ENCODE measurements around the gene TRDN. TPM values are rescaled to one million over a fixed set of nuclear protein-coding genes. Genes with fewer than 3 reads are reported as not detected.
"Not testable (repeated sequence)": the region's sequence is repeated elsewhere in the genome, so short reads cannot be mapped to it uniquely, and the experiment has no call there.

The TRDN gene
- total RNA-seq, 1 donor from 2014 or later = not detected

DNA sequence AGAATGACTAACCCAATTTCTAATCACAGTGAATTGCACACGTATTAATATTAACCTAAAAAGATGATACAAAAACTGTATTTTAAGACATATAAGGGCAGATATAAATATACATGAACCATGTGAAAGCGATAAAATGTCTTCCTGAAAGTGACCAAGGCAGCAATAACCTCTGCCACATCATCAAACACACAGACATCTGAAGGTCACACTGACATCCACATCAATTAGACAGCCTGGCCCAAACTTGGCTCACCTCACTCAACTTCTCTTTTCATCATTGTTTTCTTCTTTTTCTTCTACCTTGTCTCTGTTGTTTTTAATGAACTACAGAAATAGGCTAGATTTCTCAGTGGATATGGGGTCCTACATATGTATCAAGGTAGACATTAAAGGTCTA, 128.5 kb downstream of the TRDN start:
- intact Hi-C loops (cut with micrococcal nuclease) = no loop called here

DNA sequence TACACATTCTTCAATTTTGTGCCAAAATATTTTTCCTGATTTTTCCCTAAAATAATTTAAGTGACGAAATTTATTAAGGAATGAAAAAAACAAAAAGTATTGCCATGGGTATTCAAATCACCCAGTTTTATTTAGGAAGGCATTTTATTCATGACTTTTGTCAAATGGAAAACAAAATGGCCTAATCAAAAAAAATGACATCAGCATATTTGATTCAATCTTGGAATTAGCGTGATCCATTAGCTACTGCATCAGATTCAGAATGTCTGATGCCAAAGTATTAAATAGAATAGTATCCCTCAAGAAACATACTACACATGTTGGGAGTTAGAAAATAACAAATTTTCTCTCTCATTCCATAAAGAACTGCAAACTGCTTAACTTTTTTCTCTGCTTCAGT, 129.2 kb downstream of the TRDN start:
- intact Hi-C loops (cut with micrococcal nuclease) = no loop called here

DNA sequence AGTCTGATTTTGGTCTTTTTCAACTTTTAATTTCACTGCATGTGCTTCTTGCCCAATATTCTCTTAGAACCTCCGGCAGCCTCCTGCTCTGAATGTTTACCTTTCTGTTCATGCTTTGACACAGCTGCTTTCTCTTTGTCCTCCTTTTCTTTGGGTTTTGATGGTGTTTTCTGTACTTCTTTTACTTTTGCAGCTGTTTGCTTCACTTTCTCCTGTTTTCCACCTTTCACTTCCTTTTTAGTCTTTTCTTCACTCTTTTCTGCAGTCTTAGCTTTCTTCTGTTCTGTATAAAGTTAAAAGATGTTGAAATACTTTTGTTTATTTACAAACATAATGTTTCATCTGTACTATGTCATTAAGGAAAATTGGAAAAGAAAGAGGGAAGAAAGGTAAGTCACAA, 133.1 kb downstream of the TRDN start:
- intact Hi-C loops (cut with micrococcal nuclease) = no loop called here

DNA sequence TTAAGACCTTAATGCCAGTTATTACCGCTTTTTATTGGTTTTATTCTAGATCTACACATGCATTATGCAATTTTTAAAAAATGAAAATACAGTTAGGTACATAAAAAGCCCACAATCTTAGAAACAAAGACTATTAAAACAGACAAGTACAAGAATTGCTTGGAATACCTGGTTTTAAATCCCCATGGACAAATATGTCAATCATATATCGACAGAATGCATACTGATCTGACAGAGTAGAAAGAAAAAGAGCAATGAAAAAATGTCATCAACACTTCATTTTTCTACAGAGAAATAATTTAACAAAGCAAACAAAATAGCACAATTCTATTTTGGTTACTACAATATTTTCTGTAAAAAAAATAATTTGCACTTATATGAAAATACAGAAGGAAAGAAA, 139.7 kb downstream of the TRDN start:
- intact Hi-C loops (cut with micrococcal nuclease) = no loop called here

DNA sequence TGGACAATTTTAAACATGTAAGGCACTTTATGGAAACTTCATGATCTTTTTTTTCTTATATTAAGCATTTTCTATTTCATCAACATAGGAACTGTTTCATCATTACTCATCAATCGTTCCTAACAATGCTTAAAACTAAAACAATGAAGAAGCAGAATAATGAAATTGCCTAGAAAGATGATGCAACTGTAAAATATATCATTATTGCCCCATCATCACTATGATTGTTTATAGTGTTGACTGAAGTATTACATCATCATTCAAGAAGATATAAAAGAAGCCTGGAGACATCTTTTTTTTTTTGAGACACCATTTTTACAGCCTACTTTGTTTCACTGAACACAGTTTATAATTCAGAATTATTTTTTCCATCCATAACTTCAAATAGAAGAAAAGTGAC, 147.2 kb downstream of the TRDN start:
- intact Hi-C loops (cut with micrococcal nuclease) = no loop called here

DNA sequence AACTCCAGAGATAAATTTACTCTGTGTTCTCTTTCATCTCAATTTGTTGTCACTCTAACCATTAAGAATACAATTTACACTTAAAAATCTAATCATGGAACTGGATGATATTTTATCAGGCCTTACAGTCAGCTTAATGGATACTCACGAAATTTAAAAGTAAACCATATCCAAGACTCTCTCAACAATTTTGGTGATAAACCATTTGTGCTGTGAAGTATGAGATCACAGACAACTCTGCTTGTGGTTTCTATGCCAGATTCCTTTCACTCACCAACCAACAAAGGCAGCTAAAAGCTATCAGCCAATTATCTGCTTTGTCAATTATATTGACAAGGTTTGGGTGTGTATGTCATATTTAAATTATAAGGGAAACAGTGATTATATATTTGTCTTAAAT, 155.8 kb downstream of the TRDN start:
- intact Hi-C loops (cut with micrococcal nuclease) = no loop called here

DNA sequence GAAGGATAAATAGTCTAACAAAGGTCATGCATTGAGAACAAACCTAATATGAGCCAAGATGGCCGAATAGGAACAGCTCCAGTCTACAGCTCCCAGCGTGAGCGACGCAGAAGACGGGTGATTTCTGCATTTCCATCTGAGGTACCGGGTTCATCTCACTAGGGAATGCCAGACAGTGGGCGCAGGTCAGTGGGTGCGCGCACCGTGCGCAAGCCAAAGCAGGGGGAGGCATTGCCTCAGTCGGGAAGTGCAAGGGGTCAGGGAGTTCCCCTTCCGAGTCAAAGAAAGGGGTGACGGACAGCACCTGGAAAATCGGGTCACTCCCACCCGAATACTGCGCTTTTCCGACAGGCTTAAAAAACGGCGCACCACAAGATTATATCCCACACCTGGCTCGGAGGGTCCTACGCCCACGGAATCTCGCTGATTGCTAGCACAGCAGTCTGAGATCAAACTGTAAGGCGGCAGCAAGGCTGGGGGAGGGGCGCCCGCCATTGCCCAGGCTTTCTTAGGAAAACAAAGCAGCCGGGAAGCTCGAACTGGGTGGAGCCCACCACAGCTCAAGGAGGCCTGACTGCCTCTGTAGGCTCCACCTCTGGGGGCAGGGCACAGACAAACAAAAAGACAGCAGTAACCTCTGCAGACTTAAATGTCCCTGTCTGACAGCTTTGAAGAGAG, 164.6 kb downstream of the TRDN start:
- intact Hi-C loops (cut with micrococcal nuclease) = not testable (repeated sequence)

DNA sequence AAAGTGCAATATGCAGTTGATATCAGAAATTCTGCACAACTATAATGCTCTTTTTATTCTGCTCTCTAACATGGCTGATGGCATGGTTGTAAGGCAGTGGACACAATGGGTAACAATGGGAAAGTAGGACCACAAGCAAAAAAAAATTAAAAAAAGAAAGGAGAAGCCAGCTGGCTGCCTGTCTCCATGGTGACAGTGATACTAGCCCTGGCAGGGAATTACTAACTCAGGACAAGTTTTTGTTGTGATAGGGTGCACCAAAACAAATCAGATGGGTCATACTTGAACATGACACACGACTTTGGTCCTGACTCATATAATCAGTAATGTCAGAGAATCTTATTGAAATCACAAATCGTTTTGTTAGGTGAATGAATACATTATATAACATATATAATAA, 169.4 kb downstream of the TRDN start:
- intact Hi-C loops (cut with micrococcal nuclease) = no loop called here

DNA sequence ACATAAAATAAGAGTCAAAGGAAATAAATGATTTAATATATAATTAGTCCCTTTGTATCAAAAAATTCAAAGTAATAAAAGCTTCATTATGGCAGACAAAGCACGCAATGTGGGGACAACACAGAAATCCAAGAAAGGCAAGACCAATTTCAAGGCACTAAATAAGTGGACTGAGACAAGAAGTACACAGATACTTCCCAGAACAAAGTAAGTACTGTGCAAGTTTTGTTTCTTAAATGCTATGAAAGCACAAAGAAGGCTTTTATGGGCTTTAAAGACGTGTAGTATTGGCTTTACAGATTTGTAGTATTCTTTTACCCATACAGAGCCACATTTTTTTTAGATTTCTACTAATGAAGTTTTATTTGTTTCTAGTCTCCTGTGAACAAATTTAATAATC, 174.6 kb downstream of the TRDN start:
- intact Hi-C loops (cut with micrococcal nuclease) = no loop called here

DNA sequence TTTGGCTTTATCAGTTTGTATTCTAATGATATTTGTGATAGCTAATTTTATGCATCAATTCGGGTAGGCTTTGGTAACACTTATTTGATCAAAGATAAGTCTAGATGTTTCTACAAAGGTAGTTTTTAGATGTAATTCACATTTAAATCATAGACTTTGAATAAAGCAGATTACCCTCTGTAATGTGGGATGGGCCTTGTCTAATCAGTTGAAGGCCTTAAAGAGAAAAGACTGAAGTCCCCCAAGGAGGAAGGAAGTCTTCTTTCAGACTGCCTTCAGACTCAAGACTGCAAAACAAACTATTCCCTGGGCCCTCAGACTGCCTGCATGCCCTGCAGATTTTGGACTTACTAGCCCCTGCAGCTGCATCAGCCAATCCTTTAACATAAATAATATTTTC, 178.5 kb downstream of the TRDN start:
- intact Hi-C loops (cut with micrococcal nuclease) = no loop called here

DNA sequence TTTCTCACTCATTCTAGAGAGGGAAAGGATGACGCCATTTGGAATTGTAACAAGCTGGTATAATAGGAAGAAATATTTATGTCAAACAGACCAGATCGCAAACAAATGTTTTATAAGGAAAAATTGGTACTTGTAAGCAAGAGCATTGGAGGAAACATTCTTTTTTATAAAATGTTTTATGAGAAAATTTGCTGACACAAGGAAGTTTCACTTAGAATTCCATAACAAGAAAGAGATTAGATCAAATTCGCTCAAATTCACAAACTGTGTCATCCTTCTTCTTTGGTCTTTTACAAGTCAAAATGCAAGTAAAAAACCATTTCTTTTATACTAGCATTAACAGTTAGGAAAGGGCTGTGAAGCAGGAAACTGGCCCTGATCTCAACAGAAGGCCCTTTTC, 179.9 kb downstream of the TRDN start:
- intact Hi-C loops (cut with micrococcal nuclease) = no loop called here

DNA sequence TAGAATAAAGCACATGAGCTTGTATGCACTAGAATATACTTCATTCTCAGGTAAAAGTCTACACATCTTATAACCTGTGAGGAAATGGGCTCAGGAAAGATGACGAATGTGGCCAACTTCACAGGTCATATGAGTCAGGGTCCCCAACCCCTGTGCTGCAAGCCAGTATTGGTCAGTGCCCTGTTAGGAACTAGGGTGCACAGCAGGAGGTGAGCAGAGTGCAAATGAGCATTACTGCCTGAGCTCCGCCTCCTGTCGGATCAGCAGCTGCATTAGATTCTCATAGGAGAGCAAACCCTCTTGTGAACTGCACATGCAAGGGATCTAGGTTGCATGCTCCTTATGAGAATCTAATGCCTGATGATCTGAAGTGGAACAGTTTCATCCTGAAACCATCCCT, 182.3 kb downstream of the TRDN start:
- intact Hi-C loops (cut with micrococcal nuclease) = no loop called here

DNA sequence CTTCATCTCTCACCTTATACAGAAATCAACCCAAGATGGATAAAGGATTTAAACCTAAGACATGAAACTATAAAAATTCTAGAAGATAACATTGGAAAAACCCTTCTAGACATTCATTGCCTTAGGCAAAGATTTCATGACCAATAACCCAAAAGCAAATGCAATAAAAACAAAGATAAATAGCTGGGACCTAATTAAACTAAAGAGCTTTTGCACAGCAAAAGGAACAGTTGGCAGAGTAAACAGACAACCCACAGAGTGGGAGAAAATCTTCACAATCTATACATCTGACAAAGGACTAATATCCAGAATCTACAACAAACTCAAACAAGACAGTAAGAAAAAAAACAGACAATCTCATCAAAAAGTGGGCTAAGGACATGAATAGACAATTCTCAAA, 183.7 kb downstream of the TRDN start:
- intact Hi-C loops (cut with micrococcal nuclease) = not testable (repeated sequence)

DNA sequence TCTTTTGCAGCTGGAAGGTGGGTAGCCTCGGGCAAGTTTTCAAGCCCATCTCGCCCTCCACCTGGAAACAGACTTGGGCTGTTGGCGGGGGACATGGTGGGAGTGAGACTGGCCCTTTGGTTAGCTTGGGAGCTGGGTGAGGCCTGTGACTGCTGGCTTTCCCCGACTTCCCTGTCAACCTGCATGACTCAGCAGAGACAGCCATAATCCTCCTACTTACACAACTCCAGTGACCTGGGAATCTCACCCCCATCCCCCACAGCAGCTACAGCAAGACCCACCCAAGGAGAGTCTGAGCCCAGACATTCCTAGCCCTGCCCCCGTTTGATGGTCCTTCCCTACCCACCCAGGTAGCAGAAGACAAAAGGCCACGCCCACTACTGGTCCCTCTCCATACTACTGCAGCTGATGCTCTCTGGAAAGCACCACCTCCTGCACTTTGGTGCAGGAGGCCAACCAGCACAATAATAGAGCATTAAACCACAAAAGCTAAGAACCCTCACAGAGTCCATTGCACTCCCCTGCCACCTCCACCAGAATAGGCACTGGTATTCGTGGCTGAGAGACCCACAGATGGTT, 188.4 kb downstream of the TRDN start:
- intact Hi-C loops (cut with micrococcal nuclease) = no loop called here

DNA sequence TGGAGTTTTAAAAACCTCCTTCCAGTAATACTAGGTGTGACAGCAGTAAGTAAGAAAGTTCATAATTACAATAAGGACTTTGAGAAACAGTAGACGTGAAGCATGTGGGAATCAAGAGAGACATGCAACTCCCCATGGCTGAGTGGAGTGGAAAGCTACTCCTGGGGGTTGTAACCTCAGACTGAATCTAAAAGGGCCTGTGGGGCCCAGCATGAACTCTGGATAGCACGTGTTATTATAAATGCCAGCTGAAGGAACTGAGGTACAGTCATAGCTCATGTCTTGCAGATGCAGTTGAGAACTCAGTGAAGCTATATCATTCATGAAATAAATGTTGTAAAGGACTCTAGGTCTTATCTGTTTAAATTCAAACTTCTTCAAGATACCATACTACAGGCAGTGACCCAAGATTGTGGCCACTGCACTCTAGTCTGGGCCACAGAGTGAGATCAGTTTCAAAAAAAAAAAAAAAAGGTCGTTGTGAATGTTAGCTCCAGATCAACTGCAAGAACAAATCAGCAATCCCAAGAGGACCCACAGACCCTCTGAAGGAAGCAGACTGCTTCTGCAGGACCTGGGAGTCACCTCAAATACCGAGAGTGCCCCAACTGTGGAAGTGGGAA, 189.3 kb downstream of the TRDN start:
- intact Hi-C loops (cut with micrococcal nuclease) = no loop called here

DNA sequence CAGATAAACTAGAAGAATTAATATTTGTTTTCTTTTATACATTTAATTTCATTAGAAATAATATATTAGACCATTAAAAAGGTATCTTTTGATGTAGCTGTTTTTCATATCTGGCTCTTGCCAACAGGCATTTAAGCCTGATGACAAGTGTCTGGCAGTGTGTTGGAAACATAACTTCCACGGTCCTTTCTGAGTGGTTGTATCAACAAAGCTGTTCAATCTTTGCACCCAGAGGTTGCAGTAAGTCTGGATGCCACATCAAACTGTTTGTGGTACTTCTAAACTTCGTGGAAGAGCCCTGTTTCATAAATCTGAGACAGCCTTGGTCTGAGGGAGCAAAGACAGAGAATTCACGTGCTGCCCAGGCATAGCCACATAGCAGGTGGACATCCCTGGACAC, 197.4 kb downstream of the TRDN start:
- intact Hi-C loops (cut with micrococcal nuclease) = no loop called here

DNA sequence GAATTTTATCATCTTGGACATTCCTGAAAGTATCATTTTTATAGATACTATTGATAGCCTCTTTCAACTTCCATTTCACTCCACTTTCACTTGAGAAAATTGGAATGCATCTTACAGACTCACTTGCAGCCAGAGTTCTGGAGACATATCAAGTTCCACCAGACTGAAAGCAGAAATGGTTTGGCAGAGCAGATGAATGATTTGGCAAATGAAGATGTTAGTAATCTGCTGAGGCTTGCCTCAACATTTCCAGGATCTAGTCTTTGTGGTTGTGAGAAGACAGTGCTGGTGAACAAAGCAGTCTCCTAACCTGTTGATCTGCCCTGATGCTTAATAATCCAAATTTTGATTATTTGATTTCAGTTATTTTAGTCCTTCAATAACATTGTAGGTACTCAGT, 202.6 kb downstream of the TRDN start:
- intact Hi-C loops (cut with micrococcal nuclease) = no loop called here

DNA sequence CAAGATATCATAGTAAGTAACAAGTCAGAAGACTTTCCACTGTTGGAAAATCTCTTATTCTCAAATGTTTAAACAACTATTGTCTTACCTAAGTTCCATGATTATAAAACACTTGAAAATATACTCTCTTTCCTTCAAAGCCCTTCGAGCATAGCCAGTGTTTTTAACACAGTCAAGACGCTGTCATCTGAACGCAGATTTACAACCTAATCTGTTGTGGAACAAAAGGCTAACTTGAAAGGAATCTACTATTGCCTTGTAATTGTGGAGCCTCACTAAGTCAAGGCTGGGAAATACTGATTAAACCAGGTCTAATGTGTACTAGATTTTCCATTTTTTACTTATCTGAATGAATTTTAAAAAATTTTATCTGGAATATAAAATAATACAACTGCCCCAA, 205.8 kb downstream of the TRDN start:
- intact Hi-C loops (cut with micrococcal nuclease) = no loop called here

DNA sequence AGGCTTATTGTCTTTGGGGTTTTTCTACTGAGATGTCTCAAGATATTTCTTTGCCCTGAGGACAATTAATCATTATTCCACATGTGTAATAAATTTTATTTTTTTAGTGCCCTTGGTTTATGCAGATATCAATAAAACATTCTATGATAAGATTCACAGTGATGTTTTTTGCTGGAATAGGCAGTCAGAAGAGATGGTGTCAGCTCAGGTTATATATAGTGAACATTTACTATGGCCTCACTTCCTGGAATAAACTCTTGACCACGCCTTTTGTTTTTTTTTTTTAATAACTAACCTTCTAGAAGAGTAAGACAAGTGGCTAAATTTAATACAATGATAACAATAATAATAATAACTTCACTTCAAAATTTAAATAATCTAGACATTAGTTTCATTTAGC, 209.7 kb downstream of the TRDN start:
- intact Hi-C loops (cut with micrococcal nuclease) = no loop called here

DNA sequence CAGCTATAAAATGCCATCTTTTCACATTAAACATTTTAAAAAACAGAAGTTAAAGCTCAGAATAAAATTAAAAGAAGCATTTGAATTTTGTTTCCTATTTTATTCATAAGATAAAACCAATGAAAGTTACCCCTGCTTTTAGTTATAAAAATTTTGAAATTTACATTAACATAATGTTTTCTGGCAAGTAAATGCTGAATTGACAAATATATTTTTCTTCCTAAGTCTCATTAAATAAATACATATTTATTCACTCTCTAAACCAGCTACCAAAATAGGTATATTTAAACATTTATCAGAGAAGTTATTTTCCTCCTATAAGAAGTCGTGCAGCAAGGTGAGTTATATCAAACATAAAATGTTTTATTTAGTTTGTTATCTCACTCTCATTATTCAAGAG, 213.6 kb downstream of the TRDN start:
- intact Hi-C loops (cut with micrococcal nuclease) = no loop called here

DNA sequence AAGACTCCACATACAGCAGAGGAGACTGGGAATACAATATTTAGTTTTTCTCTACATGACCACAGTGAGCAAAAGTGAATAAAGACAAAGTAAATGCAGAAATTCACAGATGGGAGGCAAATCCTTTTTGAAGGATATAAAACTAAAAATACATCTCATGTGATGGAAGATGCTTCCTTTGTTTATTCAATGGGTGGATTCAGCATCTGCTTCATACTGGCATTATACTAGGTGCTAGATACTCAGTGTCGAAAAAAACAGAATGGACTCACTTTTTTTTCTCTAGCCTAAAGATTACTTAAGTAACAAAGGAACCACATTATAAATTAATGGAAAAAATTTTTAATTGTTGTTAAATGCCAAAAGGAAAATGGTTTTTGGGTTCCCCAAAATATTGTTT, 216.2 kb downstream of the TRDN start:
- intact Hi-C loops (cut with micrococcal nuclease) = no loop called here

DNA sequence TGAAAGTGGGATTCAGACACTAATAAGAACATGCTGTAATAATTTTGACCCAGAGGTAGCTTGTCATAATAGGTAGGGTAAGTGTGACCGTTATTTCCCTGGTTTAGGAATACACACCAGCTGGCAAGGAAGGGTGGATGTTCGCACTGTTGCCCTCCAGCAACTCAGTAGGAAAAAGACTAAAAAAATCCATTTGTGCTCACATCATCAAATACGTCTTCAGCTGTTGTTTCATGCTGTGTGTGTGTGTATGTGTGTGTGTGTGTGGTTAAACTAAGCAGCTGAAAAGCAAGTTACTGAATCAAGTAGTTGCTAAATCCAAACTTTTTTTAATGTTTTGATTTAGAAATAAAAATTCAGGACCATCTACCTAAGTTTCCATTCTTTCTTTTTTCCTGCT, 218.7 kb downstream of the TRDN start:
- intact Hi-C loops (cut with micrococcal nuclease) = no loop called here

DNA sequence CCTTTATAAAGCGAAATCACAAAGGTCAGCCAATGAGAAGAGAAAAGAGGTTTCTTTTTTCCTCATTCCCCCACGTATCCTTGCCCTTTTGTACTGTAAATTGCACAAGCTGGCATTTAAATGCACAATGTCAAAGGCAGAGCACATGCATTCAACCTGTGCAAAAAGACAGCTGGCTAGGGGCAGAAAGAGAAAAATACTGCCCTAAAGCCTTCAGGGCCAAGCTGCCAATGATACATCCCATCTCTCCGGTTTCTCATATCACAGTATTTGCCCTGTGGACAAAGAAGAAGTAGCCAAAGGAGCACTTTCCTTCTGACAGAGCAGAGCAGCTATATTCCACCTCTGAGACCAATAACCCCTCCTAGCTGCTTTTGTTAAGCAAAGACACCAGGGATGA, 219.2 kb downstream of the TRDN start:
- intact Hi-C loops (cut with micrococcal nuclease) = no loop called here

Measured in T-helper 2 cell treated with Interferon-gamma antibody and Interleukin-4, amounts not matched to agents 100 ng/mL and 5 ng/mL, for 36 hours (primary cell).